ENCODE data around the gene SH3BGR. TPM values are rescaled to one million over a fixed set of nuclear protein-coding genes. Genes with fewer than 3 reads are reported as not detected.

Gene SH3BGR
- total and polyA plus RNA-seq, 2 donors (not counting 3 experiments of a cell fraction or from before 2014, with no cell fraction given): 1.1 TPM; not detected in 1

DNA sequence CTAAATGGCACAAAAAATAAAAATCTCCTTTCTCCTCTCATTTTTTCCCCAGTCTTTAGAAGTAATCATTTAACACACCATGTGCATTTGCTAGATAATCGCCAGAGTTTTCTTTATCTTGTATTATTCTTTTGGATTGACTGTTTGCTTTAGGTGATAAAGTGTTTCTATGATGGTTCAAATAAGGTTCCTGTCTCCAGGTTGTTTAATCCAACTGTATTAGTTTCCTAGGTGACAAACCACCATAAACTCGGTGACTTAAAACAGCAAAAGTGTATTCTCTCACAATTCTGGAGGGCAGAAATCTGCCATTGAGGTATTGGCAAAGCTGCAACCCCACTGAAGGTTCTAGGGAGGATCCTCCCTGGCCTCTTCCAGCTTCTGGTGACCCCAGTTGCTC, 109.4 kb downstream of the SH3BGR start:
- DNase-seq (ENCODE audit: low read depth, low spot score) (no peak), FAIRE-seq (no peak)
- Histone ChIP-seq H4K20me1 (replicated peaks; ENCODE audit: control insufficient read depth, extremely low read depth, insufficient read depth, low read length) (no peaks in the 10 kb centered on the region), H3K9me1 (replicated peaks; ENCODE audit: control insufficient read depth, extremely low read depth, insufficient read depth, low read length) (no peaks in the 10 kb centered on the region), H3K36me3 (ENCODE audit: control insufficient read depth in 2 of 2, extremely low read depth in 1 of 2, insufficient read depth in 2 of 2, low read length in 2 of 2) (no peaks in the 10 kb centered on the region), H3K4me2 (ENCODE audit: insufficient read depth, low read length) (no peak overlapping the region), H3K9ac (replicated peaks; ENCODE audit: extremely low read depth, insufficient read depth, low read length) (no peak overlapping the region), H3K27me3 (ENCODE audit: control insufficient read depth in 2 of 2, insufficient read depth in 2 of 2, low read length in 2 of 2) (no peaks in the 10 kb centered on the region), H3K4me3 (replicated peaks in 1 of 3; ENCODE audit: insufficient read depth in 1 of 3, low read depth in 1 of 3, low read length in 3 of 3) (no peak overlapping the region), H3K79me2 (ENCODE audit: control insufficient read depth, insufficient read depth, low read length) (no peaks in the 10 kb centered on the region), H3K4me1 (ENCODE audit: control insufficient read depth, extremely low read depth, insufficient read depth, low read length) (no peaks in the 10 kb centered on the region), H3K27ac (ENCODE audit: insufficient read depth, low read depth, low read length) (no peak overlapping the region), H3K9me3 (replicated peaks; ENCODE audit: control insufficient read depth, insufficient read depth, low read length) (no peaks in the 10 kb centered on the region), H2AFZ (ENCODE audit: low read depth, low read length) (no peak overlapping the region)
- dilution Hi-C loops (cut with MboI; ENCODE audit: extremely low pct_ligation_motif_present, low sequenced_read_pairs): no loop called here
- intact Hi-C loops (cut with micrococcal nuclease): no loop called here
- no TSS peak for BruUV-seq (replicated peaks)
- CTCF ChIA-PET: no interaction called here
- POLR2A ChIA-PET: no interaction called here
- TF ChIP-seq MYC (IDR thresholded peaks at IDR 0.05; ENCODE audit: low read depth, low read length) (no peak), EZH2 (IDR thresholded peaks at IDR 0.05; ENCODE audit: borderline replicate concordance, low read depth, low read length, severe bottlenecking) (no peak), JUN (IDR thresholded peaks at IDR 0.05; ENCODE audit: borderline replicate concordance, insufficient read depth, insufficient read length, low read depth) (no peak), FOS (IDR thresholded peaks at IDR 0.05; ENCODE audit: borderline replicate concordance, insufficient read depth, low read length) (no peak), POLR2A (IDR thresholded peaks at IDR 0.05; ENCODE audit: low read depth, low read length) (no peak), GATA2 (IDR thresholded peaks at IDR 0.05; ENCODE audit: insufficient read depth, insufficient read length, low read depth, low read length) (no peak), POLR2AphosphoS5 (IDR thresholded peaks at IDR 0.05; ENCODE audit: insufficient read depth, low read depth, low read length) (no peak)
- TF ChIP-seq, protein P1, sequence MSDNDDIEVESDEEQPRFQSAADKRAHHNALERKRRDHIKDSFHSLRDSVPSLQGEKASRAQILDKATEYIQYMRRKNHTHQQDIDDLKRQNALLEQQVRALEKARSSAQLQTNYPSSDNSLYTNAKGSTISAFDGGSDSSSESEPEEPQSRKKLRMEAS (IDR thresholded peaks at IDR 0.05; ENCODE audit: insufficient read depth, insufficient read length): no peak
- TF ChIP-seq, protein P2, sequence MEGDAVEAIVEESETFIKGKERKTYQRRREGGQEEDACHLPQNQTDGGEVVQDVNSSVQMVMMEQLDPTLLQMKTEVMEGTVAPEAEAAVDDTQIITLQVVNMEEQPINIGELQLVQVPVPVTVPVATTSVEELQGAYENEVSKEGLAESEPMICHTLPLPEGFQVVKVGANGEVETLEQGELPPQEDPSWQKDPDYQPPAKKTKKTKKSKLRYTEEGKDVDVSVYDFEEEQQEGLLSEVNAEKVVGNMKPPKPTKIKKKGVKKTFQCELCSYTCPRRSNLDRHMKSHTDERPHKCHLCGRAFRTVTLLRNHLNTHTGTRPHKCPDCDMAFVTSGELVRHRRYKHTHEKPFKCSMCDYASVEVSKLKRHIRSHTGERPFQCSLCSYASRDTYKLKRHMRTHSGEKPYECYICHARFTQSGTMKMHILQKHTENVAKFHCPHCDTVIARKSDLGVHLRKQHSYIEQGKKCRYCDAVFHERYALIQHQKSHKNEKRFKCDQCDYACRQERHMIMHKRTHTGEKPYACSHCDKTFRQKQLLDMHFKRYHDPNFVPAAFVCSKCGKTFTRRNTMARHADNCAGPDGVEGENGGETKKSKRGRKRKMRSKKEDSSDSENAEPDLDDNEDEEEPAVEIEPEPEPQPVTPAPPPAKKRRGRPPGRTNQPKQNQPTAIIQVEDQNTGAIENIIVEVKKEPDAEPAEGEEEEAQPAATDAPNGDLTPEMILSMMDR (IDR thresholded peaks at IDR 0.05; ENCODE audit: extremely low read depth in 1 of 2, insufficient read depth in 1 of 2, low read depth in 1 of 2, low read length in 2 of 2): no peak

Data from endothelial cell of umbilical vein (primary cell).